HepG2 (cell line): ENCODE results near the gene PRDX5. TPM values are rescaled to one million over a fixed set of nuclear protein-coding genes. Genes with fewer than 3 reads are reported as not detected.

Experiments used
- ATAC-seq: fragments of 200-7000 bp; cut with Tn5 transposase; 3 replicates; pipeline ENCODE4 v1.9.1; 2020; ENCODE audit warnings: mild to moderate bottlenecking, moderate library complexity
- BruUV-seq: library from RNA; stranded (reverse); fragments of 400-500 nt; replicated peaks from 2 replicates; lab custom pipeline; 2021; lab: Mats Ljungman, UMichigan
- CTCF ChIA-PET: fragments of 300-600 bp; formaldehyde crosslinking; extraction: SDS; loops from one replicate; lab custom pipeline; 2021; ENCODE audit warnings: low total read pairs, inconsistent platforms, low intra/inter-chr PET ratio; lab: Yijun Ruan, JAX
- POLR2A ChIA-PET: fragments of 350-600 bp; sonication (Branson Sonifier 250); formaldehyde crosslinking; loops from one replicate; lab custom pipeline; 2020; ENCODE audit warnings: antibody characterized with exemption, inconsistent platforms; lab: Yijun Ruan, JAX
- DNase-seq: peaks from one replicate; pipeline ENCODE4 v3.0.0-alpha.2; 2015; ENCODE audit warnings: low spot score
- FAIRE-seq: peaks from 3 replicates; lab custom pipeline; 2011; peaks lifted over from hg19 to GRCh38; lab: Jason Lieb, UNC
- H2AFZ ChIP-seq: one replicate; pipeline ENCODE4 v1.6.1; 2011; ENCODE audit warnings: low read length, inconsistent platforms
- H3K27ac ChIP-seq: fragments of 300-600 bp; 3 replicates; pipeline ENCODE4 v1.8.0; 2011; ENCODE audit warnings: mixed run types, mild to moderate bottlenecking, mixed read lengths, low read length, inconsistent platforms; ENCODE audit not compliant: insufficient read depth; ENCODE audit errors: extremely low read length
- H3K27me3 ChIP-seq, 2 experiments: fragments of 200-600 bp in 1 of 2; 2 replicates in 1 of 2; 3 replicates in 1 of 2; pipeline versions ENCODE4 v1.6.0 to v1.8.0; 2011; ENCODE audit warnings: low read length in 2 of 2, mild to moderate bottlenecking in 2 of 2, moderate library complexity in 2 of 2, inconsistent platforms in 1 of 2; ENCODE audit not compliant: insufficient read depth in 2 of 2, control insufficient read depth in 1 of 2
- H3K36me3 ChIP-seq, 2 experiments: fragments of 200-600 bp in 1 of 2; replicated peaks in 1 of 2; 2 replicates in 1 of 2; 3 replicates in 1 of 2; pipeline versions ENCODE4 v1.5.1 to v1.8.0; 2011; ENCODE audit warnings: low read length in 2 of 2, inconsistent platforms in 1 of 2; ENCODE audit not compliant: insufficient read depth in 2 of 2, control insufficient read depth in 1 of 2
- H3K4me1 ChIP-seq: 2 replicates; pipeline ENCODE4 v1.5.1; 2012; ENCODE audit warnings: low read length, inconsistent platforms; ENCODE audit not compliant: insufficient read depth
- H3K4me2 ChIP-seq: 2 replicates; pipeline ENCODE4 v1.6.0; 2011; ENCODE audit warnings: low read depth, low read length, inconsistent platforms
- H3K4me3 ChIP-seq, 3 experiments: fragments of 200-600 bp in 1 of 3; sonication (generic), shearing (Covaris generic) in 1 of 3; replicated peaks in 1 of 3; 2 replicates each; pipeline ENCODE4 v1.5.1; 2011 to 2016; ENCODE audit warnings: low read length in 3 of 3, inconsistent platforms in 2 of 3, low read depth in 2 of 3, mild to moderate bottlenecking in 2 of 3, control low read depth in 1 of 3, mixed read lengths in 1 of 3; ENCODE audit not compliant: insufficient read depth in 1 of 3
- H3K79me2 ChIP-seq: one replicate; pipeline ENCODE4 v1.6.1; 2011; ENCODE audit warnings: low read length, inconsistent platforms; ENCODE audit not compliant: insufficient read depth
- H3K9ac ChIP-seq: 2 replicates; pipeline ENCODE4 v1.6.0; 2011; ENCODE audit warnings: mild to moderate bottlenecking, low read depth, low read length, inconsistent platforms; ENCODE audit not compliant: insufficient read depth
- H3K9me3 ChIP-seq: 2 replicates; pipeline ENCODE4 v1.5.1; 2012; ENCODE audit warnings: mild to moderate bottlenecking, low read length
- H4K20me1 ChIP-seq: 2 replicates; pipeline ENCODE4 v1.6.0; 2011; ENCODE audit warnings: inconsistent platforms, mild to moderate bottlenecking, low read length, moderate library complexity; ENCODE audit not compliant: insufficient read depth
- CENPX ChIP-seq: sonication (generic); formaldehyde crosslinking; IDR thresholded peaks from 2 replicates; pipeline ENCODE4 v1.9.0; 2021; ENCODE audit warnings: mild to moderate bottlenecking, missing genetic modification reagents, moderate library complexity
- SKI ChIP-seq: fragments of 450-650 bp; IDR thresholded peaks from one replicate; pipeline ENCODE4 v1.6.1; 2018; ENCODE audit warnings: mild to moderate bottlenecking; ENCODE audit not compliant: partially characterized antibody
- ZMYM3 ChIP-seq: sonication (generic); formaldehyde crosslinking; IDR thresholded peaks from 2 replicates; pipeline ENCODE4 v1.5.1; 2020; ENCODE audit warnings: mild to moderate bottlenecking, missing genetic modification reagents
- ZNF205 ChIP-seq: IDR thresholded peaks from 2 replicates; pipeline ENCODE4 v1.6.1; 2018; ENCODE audit warnings: missing biosample characterization, missing genetic modification reagents
- ZNF224 ChIP-seq: sonication (generic); formaldehyde crosslinking; IDR thresholded peaks from 2 replicates; pipeline ENCODE4 v1.5.0; 2020; ENCODE audit warnings: mild to moderate bottlenecking, missing genetic modification reagents
- ZNF326 ChIP-seq: sonication (generic); formaldehyde crosslinking; IDR thresholded peaks from 2 replicates; pipeline ENCODE4 v1.4.0; 2020; ENCODE audit warnings: missing genetic modification reagents, borderline replicate concordance
- ZNF34 ChIP-seq: sonication (generic); formaldehyde crosslinking; IDR thresholded peaks from 2 replicates; pipeline ENCODE4 v1.4.0; 2020; ENCODE audit warnings: mild to moderate bottlenecking, missing genetic modification reagents, borderline replicate concordance
- ZNF441 ChIP-seq: sonication (generic); formaldehyde crosslinking; IDR thresholded peaks from 2 replicates; pipeline ENCODE4 v1.7.0; 2021; ENCODE audit warnings: missing genetic modification reagents, borderline replicate concordance
- WGBS: methylation state at CpG from one replicate; pipeline ENCODE4 v1.1.6; 2017; ENCODE audit warnings: low lambda C conversion rate; 5-methylcytosine and 5-hydroxymethylcytosine counted together
- in situ Hi-C: cut with HindIII; loops from 2 replicates; pipeline ENCODE4 v1.10.0; 2017; ENCODE audit warnings: low pct_unique_long_range_greater_than_20kb; ENCODE audit not compliant: extremely low pct_ligation_motif_present
- intact Hi-C: fragments of 100-400 bp; cut with micrococcal nuclease; formaldehyde crosslinking; loops from one replicate; pipeline ENCODE4 v1.10.0; 2022; ENCODE audit not compliant: unreplicated experiment
- polyA plus RNA-seq, 8 experiments: library from polyadenylated mRNA; depleted of rRNA in 3 of 8; stranded (reverse) in 7 of 8; unstranded in 1 of 8; fragments of >200 nt; fragmentation: Illumina TruSeq in 4 of 8; extraction: Trizol in 4 of 8; gene quantifications; 2 replicates each; pipeline versions ENCODE4 v1.2.1 to v1.2.3, GENCODE V29; 2011 to 2016; ENCODE audit warnings: low read depth in 4 of 8, missing spikeins in 1 of 8, mixed read lengths in 1 of 8; ENCODE audit not compliant: insufficient read depth in 1 of 8
- total RNA-seq, 5 experiments: library from RNA; depleted of rRNA; stranded (reverse); fragments of >200 nt; fragmentation: Illumina TruSeq; extraction: Trizol; gene quantifications; 2 replicates each; pipeline ENCODE4 v1.2.3, GENCODE V29; 2016; ENCODE audit warnings: low read depth in 1 of 5
- TF ChIP-seq, protein P1 (sequence below): sonication (generic); formaldehyde crosslinking; IDR thresholded peaks from 2 replicates; pipeline ENCODE4 v1.5.0; 2020; ENCODE audit warnings: missing genetic modification reagents
- TF ChIP-seq, protein P2 (sequence below): sonication (generic); formaldehyde crosslinking; IDR thresholded peaks from 2 replicates; pipeline ENCODE4 v1.4.0; 2020; ENCODE audit warnings: mild to moderate bottlenecking, missing genetic modification reagents
- TF ChIP-seq, protein P3 (sequence below): sonication (generic); formaldehyde crosslinking; IDR thresholded peaks from 2 replicates; pipeline ENCODE4 v1.5.1; 2020; ENCODE audit warnings: mild to moderate bottlenecking, missing genetic modification reagents

Gene PRDX5
- total and polyA plus RNA-seq, 2 of the 13 experiments (the other 11 are each of a cell fraction or from before 2014, with no cell fraction given), result 215 to 311 TPM

DNA sequence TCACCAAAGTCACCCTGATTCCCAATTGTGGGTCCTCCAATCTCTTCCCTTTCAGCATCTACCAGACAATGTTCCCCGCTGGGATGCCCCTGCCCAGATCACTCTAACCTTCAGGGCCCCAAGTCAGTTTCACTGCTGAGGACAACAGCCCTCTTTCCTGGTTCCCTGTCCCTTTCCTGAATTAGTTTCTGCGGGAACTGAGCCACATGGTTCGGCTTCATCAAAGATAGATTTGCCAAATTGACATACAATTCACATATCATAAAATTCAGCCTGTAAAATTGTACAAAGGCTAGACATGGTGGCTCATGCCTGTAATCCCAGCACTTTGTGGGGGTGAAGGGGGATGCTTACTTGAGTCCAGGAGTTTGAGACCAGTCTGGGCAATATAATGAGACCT lies 10.1 kb downstream of the PRDX5 start (continued):
- TF ChIP-seq ZNF326 (CRISPR knock-in tag), result no peak
- TF ChIP-seq, all 625 proteins: peak for 0

DNA sequence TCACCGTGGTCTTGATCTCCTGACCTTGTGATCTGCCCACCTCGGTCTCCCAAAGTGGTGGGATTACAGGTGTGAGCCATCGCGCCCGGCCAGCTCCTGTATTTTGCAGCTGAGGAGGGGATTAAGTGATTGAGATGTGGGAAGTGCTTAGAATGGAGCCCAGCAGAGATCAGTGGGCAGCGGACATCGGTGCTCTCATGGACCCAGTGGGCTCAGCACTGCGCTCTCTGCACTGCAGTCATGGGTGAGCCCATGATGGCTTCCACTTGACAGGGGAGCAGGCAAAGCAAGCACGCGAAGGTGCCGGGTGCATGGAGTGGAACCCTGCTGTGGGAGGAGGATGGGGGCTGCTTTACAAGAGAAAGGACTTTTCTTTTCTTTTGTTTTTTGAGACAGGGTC lies 13.0 kb downstream of the PRDX5 start:
- Histone ChIP-seq H4K20me1 (no peaks in the 10 kb centered on the region), H3K4me2 (no peak overlapping the region), H3K4me3 (no peak overlapping the region), H3K9ac (no peak overlapping the region), H2AFZ (no peak overlapping the region), H3K79me2 (no peaks in the 10 kb centered on the region), H3K36me3 (no peaks in the 10 kb centered on the region), H3K27ac (no peak overlapping the region), H3K9me3 (no peaks in the 10 kb centered on the region), H3K4me1 (peaks cover 27% of the 10 kb centered on the region), H3K27me3 (peaks cover 3 to 7% of the 10 kb centered on the region in 2 experiments; a peak in 3 of 5 replicates)
- in situ Hi-C loops, result no loop called here
- no peak for FAIRE-seq
- no peak for ATAC-seq
- ChIA-PET POLR2A (interaction anchor here (0.8 to 1.9 kb wide), 6 partner anchors 12 to 126 kb away, joined by 4 to 33 read pairs (median 6); partner anchors contain the start of genes FKBP2, PRDX5 and TRMT112), CTCF (no interaction called here)
- intact Hi-C loops, result no loop called here
- BruUV-seq, result no TSS peak
- no peak for DNase-seq
- 96% methylated on average over 11 of the region's 11 CpGs for WGBS
- no peak for TF ChIP-seq ZNF205
- no peak for TF ChIP-seq ZNF224
- no peak for TF ChIP-seq CENPX (CRISPR knock-in tag)
- TF ChIP-seq, protein P1, sequence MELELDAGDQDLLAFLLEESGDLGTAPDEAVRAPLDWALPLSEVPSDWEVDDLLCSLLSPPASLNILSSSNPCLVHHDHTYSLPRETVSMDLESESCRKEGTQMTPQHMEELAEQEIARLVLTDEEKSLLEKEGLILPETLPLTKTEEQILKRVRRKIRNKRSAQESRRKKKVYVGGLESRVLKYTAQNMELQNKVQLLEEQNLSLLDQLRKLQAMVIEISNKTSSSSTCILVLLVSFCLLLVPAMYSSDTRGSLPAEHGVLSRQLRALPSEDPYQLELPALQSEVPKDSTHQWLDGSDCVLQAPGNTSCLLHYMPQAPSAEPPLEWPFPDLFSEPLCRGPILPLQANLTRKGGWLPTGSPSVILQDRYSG (CRISPR knock-in tag), result no peak
- TF ChIP-seq, protein P2, sequence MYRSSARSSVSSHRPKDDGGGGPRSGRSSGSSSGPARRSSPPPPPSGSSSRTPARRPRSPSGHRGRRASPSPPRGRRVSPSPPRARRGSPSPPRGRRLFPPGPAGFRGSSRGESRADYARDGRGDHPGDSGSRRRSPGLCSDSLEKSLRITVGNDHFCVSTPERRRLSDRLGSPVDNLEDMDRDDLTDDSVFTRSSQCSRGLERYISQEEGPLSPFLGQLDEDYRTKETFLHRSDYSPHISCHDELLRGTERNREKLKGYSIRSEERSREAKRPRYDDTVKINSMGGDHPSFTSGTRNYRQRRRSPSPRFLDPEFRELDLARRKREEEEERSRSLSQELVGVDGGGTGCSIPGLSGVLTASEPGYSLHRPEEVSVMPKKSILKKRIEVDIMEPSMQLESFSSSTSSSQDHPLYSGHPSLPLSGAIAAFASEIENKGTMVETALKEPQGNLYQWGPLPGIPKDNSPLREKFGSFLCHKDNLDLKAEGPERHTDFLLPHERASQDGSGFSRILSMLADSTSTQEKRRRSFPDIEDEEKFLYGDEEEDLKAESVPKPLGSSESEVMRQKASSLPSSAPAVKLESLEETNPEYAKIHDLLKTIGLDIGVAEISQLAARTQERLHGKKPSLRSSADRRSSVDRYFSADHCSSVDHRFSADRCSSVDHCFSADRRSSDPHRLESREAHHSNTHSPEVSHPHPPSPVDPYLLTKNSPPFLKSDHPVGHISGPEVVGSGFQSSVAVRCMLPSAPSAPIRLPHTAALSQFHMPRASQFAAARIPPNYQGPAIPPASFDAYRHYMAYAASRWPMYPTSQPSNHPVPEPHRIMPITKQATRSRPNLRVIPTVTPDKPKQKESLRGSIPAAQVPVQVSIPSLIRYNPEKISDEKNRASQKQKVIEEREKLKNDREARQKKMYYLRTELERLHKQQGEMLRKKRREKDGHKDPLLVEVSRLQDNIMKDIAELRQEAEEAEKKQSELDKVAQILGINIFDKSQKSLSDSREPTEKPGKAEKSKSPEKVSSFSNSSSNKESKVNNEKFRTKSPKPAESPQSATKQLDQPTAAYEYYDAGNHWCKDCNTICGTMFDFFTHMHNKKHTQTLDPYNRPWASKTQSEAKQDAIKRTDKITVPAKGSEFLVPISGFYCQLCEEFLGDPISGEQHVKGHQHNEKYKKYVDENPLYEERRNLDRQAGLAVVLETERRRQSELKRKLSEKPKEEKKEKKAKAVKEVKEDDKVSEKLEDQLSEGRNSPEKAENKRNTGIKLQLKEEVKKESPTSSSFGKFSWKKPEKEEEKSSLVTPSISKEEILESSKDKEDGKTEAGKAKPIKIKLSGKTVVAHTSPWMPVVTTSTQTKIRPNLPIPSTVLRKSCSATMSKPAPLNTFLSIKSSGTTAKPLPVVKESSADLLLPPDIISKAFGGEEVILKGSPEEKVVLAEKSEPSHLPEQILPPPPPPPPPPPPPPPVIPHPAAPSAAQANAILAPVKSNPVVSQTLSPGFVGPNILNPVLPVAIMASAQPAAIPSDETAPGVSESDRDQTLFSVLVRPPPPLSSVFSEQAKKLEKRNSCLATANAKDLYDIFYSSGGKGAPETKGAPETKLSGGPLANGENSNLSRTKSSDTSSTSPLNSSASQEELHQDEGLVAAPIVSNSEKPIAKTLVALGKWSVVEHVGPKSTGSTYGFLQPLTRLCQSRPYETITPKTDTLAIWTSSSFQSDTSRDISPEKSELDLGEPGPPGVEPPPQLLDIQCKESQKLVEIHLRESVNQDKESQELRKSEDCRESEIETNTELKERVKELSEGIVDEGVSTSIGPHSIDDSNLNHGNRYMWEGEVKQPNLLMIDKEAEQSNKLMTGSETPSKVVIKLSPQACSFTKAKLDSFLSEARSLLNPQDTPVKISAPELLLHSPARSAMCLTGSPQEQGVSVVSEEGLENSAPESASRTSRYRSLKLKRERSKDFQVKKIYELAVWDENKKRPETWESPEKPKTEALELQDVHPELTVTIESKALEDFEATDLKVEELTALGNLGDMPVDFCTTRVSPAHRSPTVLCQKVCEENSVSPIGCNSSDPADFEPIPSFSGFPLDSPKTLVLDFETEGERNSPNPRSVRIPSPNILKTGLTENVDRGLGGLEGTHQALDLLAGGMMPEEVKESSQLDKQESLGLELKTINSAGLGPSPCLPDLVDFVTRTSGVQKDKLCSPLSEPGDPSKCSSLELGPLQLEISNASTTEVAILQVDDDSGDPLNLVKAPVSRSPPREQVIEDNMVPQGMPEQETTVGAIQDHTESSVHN (CRISPR knock-in tag), result no peak
- TF ChIP-seq ZMYM3 (CRISPR knock-in tag), result no peak
- TF ChIP-seq, protein P3, sequence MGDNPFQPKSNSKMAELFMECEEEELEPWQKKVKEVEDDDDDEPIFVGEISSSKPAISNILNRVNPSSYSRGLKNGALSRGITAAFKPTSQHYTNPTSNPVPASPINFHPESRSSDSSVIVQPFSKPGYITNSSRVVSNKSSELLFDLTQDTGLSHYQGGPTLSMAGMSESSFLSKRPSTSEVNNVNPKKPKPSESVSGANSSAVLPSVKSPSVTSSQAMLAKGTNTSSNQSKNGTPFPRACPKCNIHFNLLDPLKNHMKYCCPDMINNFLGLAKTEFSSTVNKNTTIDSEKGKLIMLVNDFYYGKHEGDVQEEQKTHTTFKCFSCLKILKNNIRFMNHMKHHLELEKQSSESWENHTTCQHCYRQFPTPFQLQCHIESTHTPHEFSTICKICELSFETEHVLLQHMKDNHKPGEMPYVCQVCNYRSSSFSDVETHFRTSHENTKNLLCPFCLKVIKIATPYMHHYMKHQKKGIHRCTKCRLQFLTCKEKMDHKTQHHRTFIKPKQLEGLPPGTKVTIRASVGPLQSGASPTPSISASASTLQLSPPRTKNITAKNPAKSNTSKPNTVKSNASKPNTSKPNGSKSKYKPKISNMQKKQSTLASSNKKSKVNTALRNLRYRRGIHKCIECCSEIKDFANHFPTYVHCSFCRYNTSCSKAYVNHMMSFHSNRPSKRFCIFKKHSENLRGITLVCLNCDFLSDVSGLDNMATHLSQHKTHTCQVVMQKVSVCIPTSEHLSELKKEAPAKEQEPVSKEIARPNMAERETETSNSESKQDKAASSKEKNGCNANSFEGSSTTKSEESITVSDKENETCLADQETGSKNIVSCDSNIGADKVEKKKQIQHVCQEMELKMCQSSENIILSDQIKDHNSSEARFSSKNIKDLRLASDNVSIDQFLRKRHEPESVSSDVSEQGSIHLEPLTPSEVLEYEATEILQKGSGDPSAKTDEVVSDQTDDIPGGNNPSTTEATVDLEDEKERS (CRISPR knock-in tag), result no peak
- TF ChIP-seq SKI, result no peak
- no peak for TF ChIP-seq ZNF441 (CRISPR knock-in tag)
- no peak for TF ChIP-seq ZNF34
